Stimulated activated CD4-positive, alpha-beta T cell treated with anti-CD3 and anti-CD28 coated beads, TNF-alpha, amount 100 ng/mL, for 4 hours (primary cell): ENCODE results near the gene HNRNPH2.

ENCODE experiments used
- DNase-seq, 3 experiments: peaks; one replicate each; pipeline ENCODE4 v3.0.0-alpha.2; 2020; ENCODE audit warnings: low read depth in 3 of 3

Gene HNRNPH2, protein sequence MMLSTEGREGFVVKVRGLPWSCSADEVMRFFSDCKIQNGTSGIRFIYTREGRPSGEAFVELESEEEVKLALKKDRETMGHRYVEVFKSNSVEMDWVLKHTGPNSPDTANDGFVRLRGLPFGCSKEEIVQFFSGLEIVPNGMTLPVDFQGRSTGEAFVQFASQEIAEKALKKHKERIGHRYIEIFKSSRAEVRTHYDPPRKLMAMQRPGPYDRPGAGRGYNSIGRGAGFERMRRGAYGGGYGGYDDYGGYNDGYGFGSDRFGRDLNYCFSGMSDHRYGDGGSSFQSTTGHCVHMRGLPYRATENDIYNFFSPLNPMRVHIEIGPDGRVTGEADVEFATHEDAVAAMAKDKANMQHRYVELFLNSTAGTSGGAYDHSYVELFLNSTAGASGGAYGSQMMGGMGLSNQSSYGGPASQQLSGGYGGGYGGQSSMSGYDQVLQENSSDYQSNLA

GRCh38 chrX:101407748-101408531 is at the start of gene HNRNPH2, which contains the start of gene GLA:
Gene HNRNPH2, plus strand, starts transcription at chrX:101408222. Its CDS starts 3,767 bp downstream, at chrX:101411989.
Gene GLA, minus strand, starts transcription at chrX:101407925. Its CDS starts 22 bp downstream, at chrX:101407903.
- DNase-seq = peak; percentile 45 to 78 (median 76)

GRCh38 chrX:101359966-101360365 is 48.1 kb upstream of the HNRNPH2 start:
- no peak for DNase-seq

DNA sequence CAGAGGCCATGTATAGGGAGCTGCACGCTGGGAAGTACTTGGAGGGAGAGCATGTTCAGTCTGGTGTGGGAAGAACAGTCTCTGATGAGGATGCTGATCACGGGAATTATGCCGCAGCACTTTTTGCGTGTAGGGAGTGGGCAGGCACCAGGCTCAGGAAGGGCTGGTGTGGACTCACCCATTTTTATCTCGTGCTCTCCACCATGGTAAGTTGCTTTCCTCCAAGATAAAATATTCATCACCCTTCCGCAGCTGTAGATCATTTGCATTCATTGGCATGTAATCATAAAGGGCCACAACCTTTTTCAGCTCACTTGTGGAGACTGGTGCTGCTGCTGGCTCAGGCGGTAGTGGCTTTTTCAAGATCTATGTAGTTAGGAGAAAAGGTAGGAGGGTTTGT is 47.6 kb upstream of the HNRNPH2 start:
- no peak for DNase-seq

DNA sequence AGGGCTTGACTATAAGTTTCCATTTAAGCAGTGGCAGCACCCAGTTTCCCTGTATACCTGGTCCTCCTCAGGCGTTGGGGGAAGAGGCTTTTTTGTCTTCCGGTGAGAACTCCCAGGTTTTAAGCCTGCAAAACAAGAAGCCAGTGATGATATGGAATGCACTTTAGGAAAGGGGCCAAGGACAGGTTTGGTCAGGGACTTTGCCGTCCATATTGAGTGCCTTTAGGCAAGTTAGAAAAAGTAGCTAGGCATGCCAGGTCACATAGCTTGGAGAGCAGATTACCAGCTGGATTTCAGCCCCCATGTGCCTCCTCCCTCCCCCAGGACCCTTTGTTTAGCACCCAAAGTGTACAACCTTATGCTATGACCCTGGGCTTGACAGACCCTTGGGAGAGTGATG is 45.9 kb upstream of the HNRNPH2 start:
- no peak for DNase-seq

GRCh38 chrX:101362757-101363156 is 45.3 kb upstream of the HNRNPH2 start:
- DNase-seq = no peak

- no peak for DNase-seq
Observed at GRCh38 chrX:101365301-101365795, 42.7 kb upstream of the HNRNPH2 start.

DNA sequence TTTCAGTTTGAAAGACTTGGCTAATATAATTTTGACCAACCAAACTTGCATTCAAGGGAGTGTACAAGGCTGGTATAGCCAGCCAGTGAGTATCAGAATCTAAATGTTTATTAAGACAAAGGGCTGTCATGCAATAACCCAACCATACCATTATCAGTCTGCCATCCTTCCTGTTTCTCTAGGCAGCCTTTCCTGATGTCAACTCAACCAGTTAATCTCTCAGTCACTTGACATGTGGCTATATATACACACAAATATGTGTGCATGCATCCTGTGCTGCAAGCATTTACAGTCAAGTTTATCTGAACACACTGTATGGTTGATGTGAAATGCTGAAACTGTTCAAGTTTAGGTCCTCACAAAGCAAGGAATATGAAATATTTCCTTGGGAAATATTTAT is 39.2 kb upstream of the HNRNPH2 start:
- DNase-seq = no peak

DNA sequence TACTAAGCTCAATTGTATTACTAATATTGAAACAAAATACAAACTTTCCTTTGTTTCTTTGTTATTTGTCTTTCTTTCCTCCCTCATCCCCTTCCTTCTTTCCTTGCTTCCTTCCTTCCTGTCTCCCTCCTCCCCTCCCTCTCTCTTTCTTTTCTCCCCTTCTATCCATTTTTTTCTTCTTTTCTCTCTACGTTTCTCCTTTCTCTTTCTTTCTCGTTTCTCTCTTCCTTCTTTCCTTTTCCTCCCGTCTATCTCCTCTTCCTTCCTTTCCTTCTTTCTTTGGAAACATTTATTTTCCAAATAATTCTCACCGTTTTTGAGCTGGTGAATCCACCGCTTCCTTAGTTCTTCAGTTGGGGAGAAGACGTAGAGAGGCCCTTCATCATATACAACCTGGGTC is 38.3 kb upstream of the HNRNPH2 start:
- DNase-seq = no peak

- no peak for DNase-seq
Observed at GRCh38 chrX:101370888-101371504, 37.0 kb upstream of the HNRNPH2 start.

GRCh38 chrX:101377547-101377946 is 30.5 kb upstream of the HNRNPH2 start:
- DNase-seq = no peak

GRCh38 chrX:101383679-101384205 is 24.3 kb upstream of the HNRNPH2 start:
- no peak for DNase-seq

DNA sequence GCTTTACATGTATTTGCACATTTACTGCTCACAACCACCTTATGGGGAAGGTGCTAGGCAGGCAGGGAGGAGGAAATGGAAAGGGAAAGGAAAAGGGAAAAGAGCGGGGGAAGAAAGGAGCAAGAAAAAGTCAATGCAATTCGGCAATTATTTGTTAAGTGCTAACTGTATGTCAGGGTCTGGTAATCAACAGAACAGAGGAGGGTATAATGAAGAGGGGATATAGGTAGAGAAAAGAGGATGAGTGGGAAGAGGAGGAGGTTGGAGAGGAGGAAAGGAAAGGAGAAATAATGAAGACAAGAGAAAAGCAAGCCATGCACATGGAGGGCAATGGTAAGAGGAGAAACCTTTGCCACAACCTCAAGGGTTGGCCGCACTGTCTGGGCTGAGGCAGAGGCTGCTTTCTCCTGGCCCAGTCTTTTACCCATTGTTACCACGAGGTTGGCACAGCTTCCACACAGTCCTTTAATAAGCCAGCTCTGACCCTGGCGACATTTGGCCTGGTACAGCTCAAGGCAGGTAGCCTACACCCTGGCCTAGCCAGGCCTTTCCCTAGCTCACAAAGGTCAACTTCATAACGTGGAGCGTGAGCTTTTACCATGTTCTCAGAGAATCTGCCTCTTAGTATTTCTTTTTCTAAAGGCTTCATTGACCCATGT is 22.9 kb upstream of the HNRNPH2 start:
- DNase-seq = no peak

DNA sequence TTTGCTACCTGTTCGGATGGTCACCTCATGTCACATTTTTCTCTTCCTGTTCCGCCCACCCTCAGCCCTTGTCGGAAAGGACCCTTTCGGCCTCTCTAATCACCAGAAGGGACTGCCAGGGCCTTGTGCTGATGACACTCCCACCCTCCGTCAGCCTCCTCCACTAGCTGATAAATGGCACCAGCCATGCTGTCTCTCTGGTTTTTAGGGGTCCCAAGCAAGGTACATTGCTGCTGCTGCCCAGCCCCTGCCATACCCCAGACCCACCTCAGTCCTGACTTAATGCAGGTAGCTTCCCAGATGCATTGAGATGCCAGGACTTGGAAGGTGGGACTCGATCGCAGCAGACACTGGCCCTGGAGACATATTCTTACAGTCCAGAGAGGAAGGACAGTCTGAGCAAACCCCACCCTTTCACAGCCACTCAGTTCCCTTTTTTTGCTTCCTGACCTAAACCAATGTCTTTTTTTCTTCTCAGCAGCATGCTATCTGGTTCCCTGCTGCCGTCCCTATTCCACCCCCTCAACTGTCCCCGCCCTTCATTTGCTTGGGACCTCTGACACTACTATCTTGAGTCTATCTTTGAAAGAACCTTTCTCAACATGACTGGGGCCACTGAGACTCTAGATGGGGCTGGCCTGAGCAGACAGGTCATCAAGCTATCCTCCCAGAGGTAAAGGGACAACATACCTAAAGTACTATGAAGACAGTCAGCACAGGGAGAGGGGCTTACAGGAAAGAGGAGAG is 22.1 kb upstream of the HNRNPH2 start, which contains the start of gene BTK:
Gene BTK, minus strand, starts transcription at position 397 of the 747 bp plus-strand sequence. CDS start 10,907 bp downstream, outside the sequence.
- no peak for DNase-seq

DNA sequence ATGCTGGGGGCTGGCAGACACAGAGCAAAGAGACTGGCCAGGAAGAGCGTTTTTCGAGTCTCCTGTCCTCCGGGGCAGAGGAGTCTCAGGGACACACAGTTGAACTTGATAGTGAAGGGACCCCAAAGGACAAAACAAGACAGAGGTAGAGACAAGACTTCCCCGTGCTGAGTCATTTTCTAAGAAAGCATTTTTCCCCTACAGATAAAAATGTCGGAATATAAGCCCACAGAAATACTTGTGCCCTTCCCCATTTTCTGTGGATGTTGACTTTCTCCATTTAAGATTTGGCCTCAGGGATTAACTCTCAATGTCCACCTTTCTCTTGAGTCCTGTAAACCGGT is 21.5 kb upstream of the HNRNPH2 start:
- DNase-seq = no peak

DNA sequence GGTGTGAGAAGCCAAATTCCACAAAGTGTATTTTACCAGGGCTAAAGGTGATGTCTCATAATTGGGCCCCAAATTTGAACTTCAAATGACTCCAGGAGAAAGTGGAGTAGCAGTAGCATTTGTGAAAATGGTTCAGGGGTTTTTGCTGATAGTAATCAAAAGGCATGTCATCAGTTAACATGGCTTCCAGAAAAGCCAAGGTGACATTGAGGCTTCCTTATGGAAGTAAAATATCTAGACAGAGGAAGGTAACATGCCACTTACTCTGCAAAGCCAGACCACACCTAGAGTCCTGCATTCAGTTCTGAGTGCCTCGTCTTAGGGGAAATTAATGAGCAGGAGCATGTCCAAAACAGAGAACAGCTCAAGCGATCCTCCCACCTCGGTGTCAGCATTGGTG is 19.4 kb upstream of the HNRNPH2 start:
- no peak for DNase-seq

GRCh38 chrX:101390664-101391525 is 17.1 kb upstream of the HNRNPH2 start, which contains the start of gene RPL36A:
Gene RPL36A, plus strand, starts transcription at chrX:101391011. Its CDS starts 33 bp downstream, at chrX:101391044.
- peak; percentile 50 to 72 (median 70) for DNase-seq

GRCh38 chrX:101391831-101392230 is 16.2 kb upstream of the HNRNPH2 start:
- no peak for DNase-seq

DNA sequence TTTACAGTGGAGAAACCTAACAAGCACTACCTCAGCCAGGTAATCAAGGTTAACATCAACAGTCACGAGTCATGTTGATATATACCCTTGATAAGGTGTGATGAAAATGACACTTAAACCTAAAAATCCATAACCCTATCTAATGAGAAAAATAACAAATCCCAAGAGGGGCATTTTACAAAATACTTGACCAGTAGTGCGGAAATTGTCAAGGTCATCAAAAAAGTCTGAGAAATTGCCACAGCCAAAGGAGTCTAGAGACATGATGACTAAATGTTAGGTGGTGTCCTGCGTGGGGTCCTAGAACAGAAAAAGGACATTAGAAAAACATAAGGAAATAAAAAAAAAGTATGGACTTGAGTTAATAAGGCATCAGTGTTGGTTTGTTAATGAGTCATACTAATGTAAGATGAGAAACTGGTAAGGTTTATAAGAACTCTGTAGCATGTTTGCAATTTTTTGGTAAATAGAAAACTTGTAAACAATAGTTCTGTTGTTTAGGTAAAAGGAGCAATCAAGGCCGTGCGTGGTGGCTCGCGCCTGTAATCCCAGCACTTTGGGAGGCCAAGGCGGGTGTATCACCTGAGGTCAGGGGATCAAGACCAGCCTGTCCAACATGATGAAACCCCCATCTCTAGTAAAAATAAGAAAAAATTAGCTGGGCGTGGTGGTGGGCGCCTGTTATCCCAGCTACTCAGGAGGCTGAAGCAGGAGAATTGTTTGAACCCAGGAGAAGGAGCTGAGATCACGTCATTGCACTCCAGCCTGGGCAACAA is 14.3 kb upstream of the HNRNPH2 start:
- no peak for DNase-seq

- DNase-seq = no peak
Observed at GRCh38 chrX:101394372-101394771, 13.7 kb upstream of the HNRNPH2 start.
